GM04503 (cell line): ENCODE measurements around the gene TMEM204.

Experiments
- DNase-seq: peaks from one replicate; pipeline ENCODE4 v3.0.0-alpha.2; 2012; ENCODE audit warnings: low read depth

The TMEM204 gene

GRCh38 chr16:1499756-1500464, 33.6 kb upstream of the TMEM204 start:
- no peak for DNase-seq

GRCh38 chr16:1500465-1501150, 32.9 kb upstream of the TMEM204 start:
- DNase-seq: no peak

DNA sequence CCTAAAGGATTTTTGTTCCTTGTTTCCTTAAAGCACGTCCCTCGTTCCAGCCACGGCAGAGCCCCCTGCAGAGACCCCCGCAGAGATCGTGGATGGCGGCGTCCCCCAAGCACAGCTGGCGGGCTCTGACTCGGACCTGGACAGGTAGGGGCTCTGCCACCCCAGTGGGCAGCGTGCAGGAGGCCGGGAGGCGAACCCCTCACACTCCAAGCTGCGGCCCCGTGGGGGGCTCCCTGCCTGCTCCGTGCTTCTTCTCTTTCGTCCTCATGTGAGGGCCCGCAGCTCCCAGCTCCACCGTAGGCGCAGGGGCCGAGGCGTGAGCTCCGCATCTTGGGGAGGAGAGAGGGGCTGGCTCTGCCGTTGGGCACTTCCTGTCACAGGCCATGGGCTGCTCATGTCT, 31.8 kb upstream of the TMEM204 start:
- no peak for DNase-seq

- DNase-seq: no peak
These were observed 31.1 kb upstream of the TMEM204 start for GRCh38 chr16:1502092-1503004.

GRCh38 chr16:1503110-1503955, 30.1 kb upstream of the TMEM204 start:
- DNase-seq: no peak

- DNase-seq: no peak
These were observed 28.2 kb upstream of the TMEM204 start for GRCh38 chr16:1505073-1505844.

- no peak for DNase-seq
These were observed 27.6 kb upstream of the TMEM204 start for GRCh38 chr16:1505912-1506311.

- DNase-seq: no peak
These were observed 26.8 kb upstream of the TMEM204 start for GRCh38 chr16:1506494-1507213.

DNA sequence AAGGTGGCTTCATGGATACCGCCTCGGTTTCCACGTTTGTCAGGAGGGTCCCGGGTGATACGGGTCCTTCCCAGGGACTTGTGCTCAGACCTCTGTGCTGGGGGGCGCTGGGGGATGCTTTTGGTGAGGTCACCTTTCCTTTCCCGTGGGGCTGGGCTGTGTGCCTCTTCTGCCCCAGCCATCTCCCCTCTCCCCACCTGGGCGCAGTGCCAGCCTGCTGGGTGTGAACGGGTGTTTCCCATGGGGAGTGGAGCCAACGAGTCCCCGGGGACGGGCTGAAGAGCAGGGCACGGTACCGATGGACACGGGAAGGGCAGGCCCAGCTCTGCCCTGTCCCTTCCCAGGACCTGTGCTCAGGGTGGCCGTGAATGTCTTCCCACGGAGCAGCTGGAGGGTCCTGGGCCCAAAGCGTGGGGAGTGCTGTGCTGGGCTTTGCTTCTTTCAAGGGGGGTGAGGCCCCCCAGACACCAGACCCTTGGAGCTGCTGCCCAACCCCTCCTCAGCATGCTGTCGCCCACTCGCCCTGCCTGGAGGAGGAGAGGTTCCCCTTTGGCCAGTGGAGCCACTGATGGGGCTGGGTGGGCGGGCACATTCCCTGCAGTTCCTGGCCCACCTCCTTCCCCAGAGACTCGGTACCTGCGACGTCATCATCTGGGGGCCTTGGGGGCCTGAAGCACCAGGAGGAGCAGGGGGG, 24.8 kb upstream of the TMEM204 start:
- no peak for DNase-seq

GRCh38 chr16:1509307-1510221, 23.9 kb upstream of the TMEM204 start:
- no peak for DNase-seq

DNA sequence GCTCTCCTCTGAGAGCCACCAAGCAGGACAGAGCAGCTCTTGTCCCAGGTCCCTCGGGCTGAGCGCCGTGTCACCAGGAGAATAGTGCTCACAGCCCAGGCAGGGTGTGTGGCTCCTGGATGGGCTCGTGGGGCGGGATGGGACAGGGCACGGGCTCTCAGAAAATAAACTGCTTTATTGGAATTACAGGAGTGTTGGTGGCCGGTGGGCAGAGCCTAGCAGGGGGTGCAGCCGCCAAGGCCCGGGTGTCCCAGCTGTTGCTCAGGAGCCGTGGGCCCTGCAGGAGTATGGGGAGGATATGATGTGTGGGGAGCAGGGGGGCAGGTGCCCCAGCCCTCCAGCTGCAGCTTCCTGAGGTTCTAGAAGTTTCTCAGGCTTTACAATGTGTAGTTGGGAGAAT, 23.2 kb upstream of the TMEM204 start:
- DNase-seq: no peak

DNA sequence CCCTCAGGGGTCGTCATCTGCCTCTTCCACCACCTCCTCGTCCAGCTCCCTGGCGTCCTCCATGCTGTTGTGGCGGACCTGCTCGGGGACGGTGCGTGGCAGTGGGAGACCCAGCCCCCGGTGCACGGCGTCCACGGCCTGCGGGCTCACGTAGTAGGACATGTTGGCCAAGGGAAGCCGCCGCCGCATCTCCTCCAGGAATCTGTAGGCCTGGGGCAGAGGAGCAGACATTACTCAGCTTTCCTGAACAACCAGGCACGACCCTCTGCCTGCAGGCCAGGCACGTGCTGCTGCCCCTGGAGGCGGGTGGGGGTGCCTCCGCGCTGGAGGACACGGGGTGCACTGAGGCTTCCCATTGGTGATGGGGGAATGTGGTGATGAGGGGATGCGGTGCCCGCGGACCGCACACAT, 22.5 kb upstream of the TMEM204 start:
- DNase-seq: no peak

GRCh38 chr16:1511662-1512569, 21.6 kb upstream of the TMEM204 start:
- no peak for DNase-seq

GRCh38 chr16:1512774-1513173, 20.7 kb upstream of the TMEM204 start:
- no peak for DNase-seq

- no peak for DNase-seq
These were observed 19.0 kb upstream of the TMEM204 start for GRCh38 chr16:1514507-1514906.

DNA sequence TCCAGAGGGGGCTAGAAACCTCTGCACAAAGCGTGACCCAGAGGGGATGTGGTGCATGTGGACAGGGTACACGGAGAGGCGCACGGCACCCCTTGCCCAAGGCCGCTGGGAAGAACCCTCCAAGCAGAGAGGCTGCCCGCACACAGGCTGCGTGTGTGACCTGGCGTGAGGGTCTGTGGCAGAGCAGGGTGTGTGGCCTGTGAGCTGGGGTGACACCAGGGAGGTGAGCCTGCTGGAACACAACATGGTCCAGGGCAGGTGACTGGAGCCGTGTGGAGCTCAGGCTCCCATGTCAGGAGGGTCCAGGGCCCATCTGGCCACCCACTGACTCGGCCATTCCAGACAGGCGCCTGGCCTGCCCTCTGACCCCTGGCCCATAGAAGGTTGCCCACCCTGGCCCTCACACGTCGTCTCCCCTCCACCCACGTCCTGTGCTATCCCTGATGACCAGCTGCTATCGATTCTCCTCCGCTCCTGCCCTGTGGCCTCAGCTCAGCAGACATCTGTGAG, 14.8 kb upstream of the TMEM204 start:
- DNase-seq: no peak

DNA sequence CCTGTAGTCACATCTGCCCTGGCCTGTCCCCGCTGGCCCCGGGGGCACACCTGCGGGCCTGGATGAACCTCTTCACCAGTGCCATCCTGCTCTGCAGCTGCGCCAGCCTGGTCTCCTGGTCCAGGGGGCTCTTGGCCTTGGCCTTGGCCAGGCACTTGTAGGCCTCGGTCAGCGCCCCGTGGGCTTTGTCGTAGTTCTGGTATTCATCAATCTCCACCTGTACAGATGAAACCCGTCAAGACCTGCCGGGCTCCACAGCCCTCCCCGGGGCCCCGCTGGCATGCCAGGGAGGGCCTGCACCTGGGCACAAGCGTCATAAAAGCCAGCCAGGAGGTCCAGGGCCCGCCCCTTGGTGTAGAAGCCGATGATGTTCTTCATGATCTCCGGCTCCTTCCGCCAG, 13.6 kb upstream of the TMEM204 start:
- DNase-seq: no peak
